Skeletal muscle tissue (tissue), 4 donors: ENCODE data around the gene EDN2. TPM values are rescaled to one million over a fixed set of nuclear protein-coding genes. Genes with fewer than 3 reads are reported as not detected.

ENCODE experiments used
- H3K27ac ChIP-seq: one replicate; pipeline ENCODE4 v1.7.0; 2013; ENCODE audit warnings: mild to moderate bottlenecking, low read depth, low read length, inconsistent platforms
- H3K27me3 ChIP-seq, 3 donors: one replicate each; pipeline ENCODE4 v1.7.0; 2013; ENCODE audit warnings: low read length in 3 of 3; ENCODE audit not compliant: control insufficient read depth in 3 of 3, insufficient read depth in 3 of 3
- H3K36me3 ChIP-seq, 3 donors: one replicate each; pipeline ENCODE4 v1.7.0; 2013; ENCODE audit warnings: low read length in 3 of 3; ENCODE audit not compliant: control insufficient read depth in 3 of 3, insufficient read depth in 3 of 3
- H3K4me1 ChIP-seq, 3 donors: one replicate each; pipeline ENCODE4 v1.7.0; 2013; ENCODE audit warnings: low read length in 3 of 3, mild to moderate bottlenecking in 3 of 3; ENCODE audit not compliant: control insufficient read depth in 3 of 3, insufficient read depth in 3 of 3
- H3K4me3 ChIP-seq, 3 donors: one replicate each; pipeline ENCODE4 v1.7.0; 2013; ENCODE audit warnings: low read length in 3 of 3
- H3K9ac ChIP-seq, 3 donors: one replicate each; pipeline ENCODE4 v1.7.0; 2013; ENCODE audit warnings: low read length in 3 of 3, mild to moderate bottlenecking in 3 of 3, moderate library complexity in 2 of 3, low read depth in 1 of 3
- H3K9me3 ChIP-seq, 3 donors: one replicate each; pipeline ENCODE4 v1.7.0; 2013; ENCODE audit warnings: low read length in 3 of 3; ENCODE audit not compliant: control insufficient read depth in 3 of 3
- total RNA-seq: library from RNA; depleted of rRNA; stranded (reverse); fragments of >200 nt; gene quantifications from one replicate; pipeline ENCODE4 v1.2.3, GENCODE V29; 2014
- donor health status: Osteomylitis.

EDN2 gene
- total RNA-seq, 1 donor from 2014 or later: not detected

DNA sequence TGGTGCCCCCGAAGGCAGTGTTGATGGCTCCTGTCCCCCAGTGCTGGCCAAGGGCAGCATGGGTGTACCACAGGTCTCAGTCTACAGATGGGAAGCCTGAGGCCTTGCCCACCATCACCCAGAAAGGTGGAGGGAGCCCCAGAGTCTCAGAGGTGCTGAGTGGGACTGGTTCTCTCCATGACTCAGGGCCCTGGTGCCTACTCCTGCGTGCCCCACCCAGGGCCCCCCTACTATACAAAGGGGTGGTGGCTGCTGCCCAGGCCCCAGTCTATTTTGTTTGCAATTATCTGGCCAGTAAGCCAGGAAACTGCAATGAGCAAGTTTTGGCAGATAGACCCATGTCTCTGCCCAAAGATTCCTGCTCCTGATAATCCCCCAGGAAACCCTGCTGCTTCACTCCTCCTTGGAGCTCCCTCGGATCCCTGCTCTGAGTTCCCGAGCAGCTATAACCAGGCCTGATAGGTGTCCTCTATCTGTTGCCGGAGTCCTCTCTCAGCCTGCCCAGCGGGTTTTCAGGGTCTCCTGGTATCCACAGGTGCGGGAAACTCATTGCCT, 41.7 kb downstream of the EDN2 start:
- Histone ChIP-seq H3K27ac (no peak overlapping the region), H3K27me3 (peaks cover 0 to 2% (median 0%) of the 10 kb centered on the region in 3 donors), H3K36me3 (no peaks in the 10 kb centered on the region), H3K9me3 (peaks cover 0 to 7% (median 3%) of the 10 kb centered on the region in 3 donors), H3K4me1 (peaks cover 0 to 5% (median 3%) of the 10 kb centered on the region in 3 donors), H3K4me3 (no peak overlapping the region), H3K9ac (no peak overlapping the region)

DNA sequence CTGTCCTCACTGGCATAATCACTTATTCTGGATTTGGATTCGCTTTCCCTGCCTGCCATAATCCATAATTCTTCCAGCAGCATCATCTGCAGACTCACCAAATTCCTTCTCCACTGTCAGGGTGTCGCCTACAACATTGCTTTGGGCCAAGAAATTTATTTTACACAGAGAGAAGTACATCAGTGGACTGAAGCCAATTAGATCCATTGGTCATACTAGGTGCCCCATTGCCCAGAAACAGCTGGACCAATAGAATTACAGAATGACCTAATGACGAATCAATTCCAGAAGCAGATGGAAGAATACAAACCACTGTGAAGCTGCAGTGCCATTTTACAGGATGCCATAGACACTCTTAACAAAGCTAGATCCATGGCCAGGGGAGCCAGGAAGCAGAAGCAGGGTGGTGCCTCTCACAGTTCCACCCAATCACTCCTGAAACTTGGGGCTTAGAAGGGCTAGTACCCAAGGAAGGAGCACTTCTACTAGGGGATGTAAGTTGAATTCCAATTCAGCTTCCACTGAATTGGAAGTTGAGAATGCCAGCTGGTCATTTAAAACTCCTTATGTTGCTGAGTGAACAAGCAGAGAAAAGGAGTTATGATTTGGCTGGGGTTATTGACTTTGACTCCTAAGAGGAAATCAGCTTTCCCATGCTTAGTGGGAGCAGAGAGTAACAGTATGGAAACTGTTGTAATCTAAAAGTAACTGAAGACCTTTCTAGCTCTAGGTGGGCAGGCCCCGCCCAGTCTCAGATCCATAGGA, 44.0 kb downstream of the EDN2 start:
- no peaks in the 10 kb centered on the region for H3K36me3 ChIP-seq
- H3K4me3 ChIP-seq: no peak overlapping the region
- H3K9me3 ChIP-seq: peaks cover 0 to 7% (median 3%) of the 10 kb centered on the region in 3 donors
- H3K9ac ChIP-seq: no peak overlapping the region
- no peak overlapping the region for H3K27ac ChIP-seq
- peaks cover 0 to 3% (median 3%) of the 10 kb centered on the region in 3 donors for H3K4me1 ChIP-seq
- peaks cover 0 to 9% (median 6%) of the 10 kb centered on the region in 3 donors for H3K27me3 ChIP-seq

DNA sequence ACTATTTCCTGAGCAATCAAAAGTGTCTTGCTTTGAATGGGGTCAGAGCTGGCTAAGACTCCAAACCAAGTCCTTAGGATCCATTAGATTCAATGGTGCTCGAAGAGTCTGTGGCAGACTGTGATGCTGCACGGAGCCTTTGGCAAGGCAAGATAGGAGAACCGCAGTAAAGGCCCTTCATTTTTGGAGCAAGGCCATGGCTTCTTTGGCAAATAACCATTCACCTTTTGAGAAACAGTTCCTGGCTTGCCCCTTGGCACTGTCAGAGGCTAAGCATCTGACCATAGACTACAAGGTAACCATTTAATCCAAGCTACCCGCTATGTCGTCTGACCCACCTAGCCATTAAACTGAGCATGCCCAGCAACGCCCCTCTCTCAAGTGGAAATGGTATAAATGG, 45.2 kb downstream of the EDN2 start:
- peaks cover 0 to 15% (median 10%) of the 10 kb centered on the region in 3 donors for H3K27me3 ChIP-seq
- H3K27ac ChIP-seq: no peak overlapping the region
- no peaks in the 10 kb centered on the region for H3K36me3 ChIP-seq
- no peak overlapping the region for H3K4me3 ChIP-seq
- H3K4me1 ChIP-seq: no peaks in the 10 kb centered on the region
- H3K9me3 ChIP-seq: peaks cover 0 to 2% (median 1%) of the 10 kb centered on the region in 3 donors
- no peak overlapping the region for H3K9ac ChIP-seq

DNA sequence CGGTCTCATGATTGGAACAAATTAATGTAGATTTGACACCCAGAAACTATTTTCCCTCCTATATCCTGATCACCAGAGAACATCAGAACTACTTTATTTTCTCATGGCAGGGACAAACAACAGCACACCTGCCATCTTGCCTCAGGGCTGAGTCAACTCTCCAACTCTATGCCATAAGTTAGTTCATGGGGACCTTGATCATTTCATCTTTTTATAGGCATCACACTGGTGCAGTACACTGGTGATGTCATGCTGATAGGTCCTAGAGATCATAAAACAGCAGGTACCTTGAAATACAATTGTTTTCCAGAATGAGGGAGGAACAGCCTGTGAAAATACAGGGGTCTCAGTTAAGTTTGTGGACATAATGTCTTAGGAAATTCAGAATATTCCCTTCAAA, 45.8 kb downstream of the EDN2 start:
- peaks cover 0 to 15% (median 10%) of the 10 kb centered on the region in 3 donors for H3K27me3 ChIP-seq
- no peak overlapping the region for H3K4me3 ChIP-seq
- H3K27ac ChIP-seq: no peak overlapping the region
- H3K9ac ChIP-seq: no peak overlapping the region
- H3K36me3 ChIP-seq: no peaks in the 10 kb centered on the region
- no peaks in the 10 kb centered on the region for H3K9me3 ChIP-seq
- H3K4me1 ChIP-seq: peaks cover 0 to 2% (median 0%) of the 10 kb centered on the region in 3 donors

DNA sequence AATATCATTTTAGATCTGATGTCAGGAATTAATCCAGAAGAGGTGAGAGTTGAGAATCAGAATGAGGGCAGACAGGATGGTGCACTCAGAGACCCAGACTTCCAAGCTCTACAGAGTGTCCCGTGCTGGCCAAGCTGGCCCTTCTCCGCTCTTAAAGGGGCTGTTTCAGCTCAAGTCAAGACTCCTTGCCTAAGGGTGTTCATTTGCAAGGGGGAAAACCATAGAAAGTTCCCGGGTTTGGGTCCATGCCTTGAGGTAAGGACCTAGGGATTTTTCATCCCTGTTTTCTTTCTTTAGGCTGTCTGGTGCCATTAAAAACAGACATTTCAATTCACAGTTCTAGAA, 47.5 kb downstream of the EDN2 start:
- H3K9ac ChIP-seq: no peak overlapping the region
- no peaks in the 10 kb centered on the region for H3K36me3 ChIP-seq
- H3K4me3 ChIP-seq: no peak overlapping the region
- peaks cover 0 to 15% (median 10%) of the 10 kb centered on the region in 3 donors for H3K27me3 ChIP-seq
- H3K9me3 ChIP-seq: no peaks in the 10 kb centered on the region
- H3K4me1 ChIP-seq: peaks cover 11 to 19% (median 13%) of the 10 kb centered on the region in 3 donors
- H3K27ac ChIP-seq: no peak overlapping the region

DNA sequence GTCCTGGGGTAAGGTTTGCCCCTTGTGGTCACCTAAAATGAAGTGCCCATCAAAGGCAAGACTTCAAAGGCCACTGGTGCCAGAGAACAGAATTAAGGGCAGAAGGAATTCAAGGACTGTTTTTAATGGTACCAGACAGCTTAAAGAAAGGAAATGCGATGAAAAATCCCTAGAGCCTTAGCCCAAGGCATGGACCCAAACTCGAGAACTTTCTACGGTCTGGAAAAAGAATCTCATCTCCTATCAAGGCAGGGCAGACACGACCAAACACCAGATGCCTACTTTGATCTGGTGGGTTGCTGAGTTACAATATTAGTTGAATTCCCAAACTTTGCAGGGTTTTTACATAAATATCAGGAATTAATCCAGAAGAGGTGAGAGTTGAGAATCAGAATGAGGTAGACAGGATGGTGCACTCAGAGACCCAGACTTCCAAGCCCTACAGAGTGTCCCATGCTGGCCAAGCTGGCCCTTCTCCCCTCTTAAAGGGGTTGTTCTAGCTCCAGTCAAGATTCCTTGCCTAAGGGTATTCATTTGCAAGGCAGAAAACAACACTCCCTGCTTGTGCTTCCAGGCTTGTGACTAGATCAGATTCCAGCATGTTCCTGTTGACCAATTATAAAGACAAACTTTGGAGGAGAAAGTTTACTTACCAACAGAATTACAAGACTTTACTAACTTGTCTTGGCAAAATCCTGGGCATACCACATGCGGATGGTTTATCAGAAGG, 48.0 kb downstream of the EDN2 start:
- H3K27me3 ChIP-seq: peaks cover 0 to 15% (median 10%) of the 10 kb centered on the region in 3 donors
- H3K9ac ChIP-seq: no peak overlapping the region
- H3K9me3 ChIP-seq: no peaks in the 10 kb centered on the region
- H3K27ac ChIP-seq: no peak overlapping the region
- no peak overlapping the region for H3K4me3 ChIP-seq
- H3K4me1 ChIP-seq: peaks cover 15 to 24% (median 16%) of the 10 kb centered on the region in 3 donors
- H3K36me3 ChIP-seq: no peaks in the 10 kb centered on the region

DNA sequence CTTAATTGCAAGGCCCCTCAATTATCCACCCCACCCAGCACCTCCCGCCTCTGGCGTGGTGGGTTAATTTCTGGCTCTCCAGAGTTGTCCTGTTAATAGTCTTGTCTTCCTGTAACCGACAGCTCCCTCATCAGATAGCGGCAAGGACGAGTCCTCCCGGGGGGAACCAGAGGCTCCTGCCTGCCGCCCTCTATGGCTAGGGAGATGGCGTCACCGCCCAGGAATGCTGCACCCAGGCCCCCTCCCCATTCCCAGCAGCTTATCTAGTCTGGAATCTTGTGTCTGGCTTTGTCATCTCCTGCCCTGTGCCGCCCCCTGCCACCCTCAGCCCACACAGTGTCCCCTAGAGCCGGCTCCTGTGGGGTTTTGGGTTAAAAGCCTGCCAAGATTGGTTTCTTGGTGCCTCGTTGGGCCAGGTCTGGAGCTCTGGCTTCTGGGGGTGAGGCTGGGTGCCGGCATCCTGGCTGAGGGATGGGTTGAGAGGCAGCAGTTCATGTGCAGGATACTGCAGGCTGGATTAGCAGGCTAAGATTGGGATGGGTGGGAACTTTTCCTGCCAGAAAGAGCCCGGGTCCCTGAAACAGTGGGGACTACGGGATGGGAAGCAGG, 48.8 kb downstream of the EDN2 start:
- Histone ChIP-seq H3K4me1 (peaks cover 16 to 32% (median 18%) of the 10 kb centered on the region in 3 donors), H3K4me3 (no peak overlapping the region), H3K27me3 (peaks cover 0 to 15% (median 10%) of the 10 kb centered on the region in 3 donors), H3K27ac (no peak overlapping the region), H3K36me3 (no peaks in the 10 kb centered on the region), H3K9ac (no peak overlapping the region), H3K9me3 (no peaks in the 10 kb centered on the region)

DNA sequence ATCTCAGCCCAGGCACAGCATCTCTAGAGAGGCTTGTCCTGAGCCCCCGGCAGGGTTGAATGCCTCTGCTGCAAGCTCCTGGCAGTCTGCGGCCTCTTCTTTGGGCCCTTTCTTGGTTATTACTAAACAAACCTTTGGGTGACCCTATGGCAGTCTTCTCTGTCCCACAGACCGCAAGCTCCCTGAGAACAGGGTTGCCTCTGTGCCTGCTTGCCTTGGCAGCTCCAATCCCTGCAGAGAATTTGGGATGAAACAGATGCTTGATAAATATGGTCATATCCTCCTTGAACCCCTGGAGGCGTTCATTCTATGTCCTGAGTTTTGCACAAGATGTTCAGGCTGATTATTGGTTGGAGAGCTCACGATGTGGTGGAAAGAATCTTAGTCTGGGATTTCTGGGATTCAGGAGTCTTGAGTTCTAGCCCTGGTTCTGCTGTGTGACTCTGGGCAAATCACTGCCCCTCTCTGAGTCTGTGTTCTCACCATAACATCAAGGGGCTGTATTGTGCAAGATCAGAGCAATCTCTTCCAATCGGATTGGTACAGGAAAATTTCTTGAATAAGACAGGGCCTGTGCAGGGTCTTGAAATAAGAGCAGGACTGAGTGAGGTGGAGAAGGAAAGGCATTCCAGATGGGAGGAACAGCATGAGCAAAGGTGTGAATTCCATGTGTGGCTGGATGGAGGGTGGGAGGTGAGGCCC, 49.6 kb downstream of the EDN2 start:
- Histone ChIP-seq H3K4me3 (no peak overlapping the region), H3K27me3 (peaks cover 0 to 15% (median 10%) of the 10 kb centered on the region in 3 donors), H3K9me3 (no peaks in the 10 kb centered on the region), H3K9ac (no peak overlapping the region), H3K4me1 (peaks cover 16 to 34% (median 19%) of the 10 kb centered on the region in 3 donors), H3K36me3 (no peaks in the 10 kb centered on the region), H3K27ac (no peak overlapping the region)

DNA sequence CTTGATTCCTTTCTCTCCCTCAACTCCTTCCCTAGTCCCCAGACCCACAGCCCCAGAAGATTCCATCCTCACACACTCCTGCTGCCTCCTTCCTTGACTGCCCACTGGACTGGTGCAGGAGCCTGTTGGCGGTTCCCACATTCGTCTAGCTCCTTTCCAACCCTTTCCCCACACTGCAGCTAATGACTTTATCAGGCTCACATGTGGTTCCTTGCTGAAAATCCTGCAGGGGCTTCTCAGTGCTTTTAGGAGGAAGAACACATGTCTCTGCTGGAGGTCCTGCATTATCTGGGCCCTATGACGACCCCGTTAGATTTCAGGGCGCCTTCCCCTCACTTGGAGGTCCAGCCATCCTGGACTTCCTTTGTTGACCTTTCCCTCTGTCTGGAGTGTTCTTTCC, 50.2 kb downstream of the EDN2 start:
- Histone ChIP-seq H3K27me3 (peaks cover 0 to 15% (median 10%) of the 10 kb centered on the region in 3 donors), H3K9ac (no peak overlapping the region), H3K9me3 (no peaks in the 10 kb centered on the region), H3K4me1 (peaks cover 16 to 37% (median 19%) of the 10 kb centered on the region in 3 donors), H3K4me3 (no peak overlapping the region), H3K27ac (no peak overlapping the region), H3K36me3 (no peaks in the 10 kb centered on the region)
